ENCODE data around the gene ZNF628. TPM values are rescaled to one million over a fixed set of nuclear protein-coding genes. Genes with fewer than 3 reads are reported as not detected.

Gene ZNF628
- total RNA-seq, 1 donor from 2014 or later, result 7.4 TPM

DNA sequence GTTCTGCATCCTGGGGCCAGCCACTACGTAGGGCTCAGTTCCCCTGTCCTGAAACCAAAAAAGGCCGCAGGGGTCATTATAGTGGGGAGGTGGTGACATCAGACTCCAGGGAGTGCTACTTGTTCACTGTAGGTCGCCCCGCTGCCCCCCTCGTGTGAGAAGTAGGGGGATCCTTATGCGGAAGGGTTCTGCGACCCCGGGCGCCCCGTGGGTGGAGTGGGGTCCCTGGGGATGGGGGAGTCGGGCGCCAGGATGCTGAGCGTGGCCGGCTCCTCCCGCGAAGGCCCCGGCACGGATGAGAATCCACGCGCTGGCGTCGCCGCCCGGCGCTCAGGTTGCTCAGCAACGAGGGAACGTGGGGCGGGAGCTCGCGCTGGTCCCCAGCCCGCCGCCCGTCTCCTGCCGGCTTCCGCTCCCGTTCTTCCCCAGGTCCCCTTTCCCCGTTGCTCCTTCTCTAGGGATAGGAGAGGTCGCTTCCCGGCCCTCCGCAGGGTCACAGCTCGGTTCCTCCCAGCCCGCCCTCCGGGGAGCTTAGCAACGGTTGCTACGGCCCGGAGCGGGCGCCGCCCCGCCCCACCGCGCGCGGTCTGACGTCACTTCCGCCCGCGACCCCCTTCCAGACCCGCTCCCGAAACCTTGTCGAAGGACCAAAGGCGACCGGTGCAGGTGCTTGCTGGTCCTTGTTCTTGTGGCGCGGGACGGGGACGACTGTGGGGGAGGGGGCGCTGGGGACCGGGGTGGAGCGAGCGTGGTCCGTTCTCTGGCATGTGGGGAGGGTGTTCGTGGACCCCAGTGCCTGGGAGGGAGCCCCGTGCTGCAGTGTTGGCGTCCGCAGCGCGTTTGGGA lies 8.4 kb downstream of the ZNF628 start, which contains the start of gene NAT14:
TSS of gene NAT14 (plus strand) at position 596 of the 846 bp plus-strand sequence. CDS start 521 bp downstream, outside the sequence.
- peak; percentile 57 for DNase-seq (ENCODE audit: low spot score)

DNA sequence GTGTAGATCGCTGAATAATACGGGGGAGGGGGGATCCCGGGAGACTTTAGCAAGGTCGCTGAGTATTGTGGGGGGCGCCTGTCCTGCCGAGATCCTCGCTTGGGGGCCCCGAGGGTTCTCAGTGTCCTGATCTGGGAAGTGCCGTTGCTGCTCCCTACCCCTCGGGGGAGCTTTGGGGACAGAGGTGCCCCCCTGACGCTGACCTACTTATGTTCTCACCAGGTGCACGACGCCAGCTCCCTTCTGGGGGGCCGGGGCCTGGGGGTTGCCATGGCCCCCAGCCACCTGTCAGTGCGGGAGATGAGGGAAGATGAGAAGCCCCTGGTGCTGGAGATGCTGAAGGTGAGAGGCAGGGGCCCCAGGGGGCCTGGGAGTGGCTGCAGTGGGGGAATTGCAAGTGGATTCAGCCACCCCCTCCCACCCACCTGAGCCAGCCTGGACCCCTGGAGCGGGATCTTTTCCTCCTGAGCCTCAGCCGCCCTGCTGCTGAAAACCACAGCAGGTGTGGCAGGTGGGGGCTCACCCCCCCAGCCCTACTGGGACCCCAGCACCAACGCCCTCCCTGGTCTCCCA lies 9.1 kb downstream of the ZNF628 start:
- DNase-seq (ENCODE audit: low spot score), result peak; percentile 45

DNA sequence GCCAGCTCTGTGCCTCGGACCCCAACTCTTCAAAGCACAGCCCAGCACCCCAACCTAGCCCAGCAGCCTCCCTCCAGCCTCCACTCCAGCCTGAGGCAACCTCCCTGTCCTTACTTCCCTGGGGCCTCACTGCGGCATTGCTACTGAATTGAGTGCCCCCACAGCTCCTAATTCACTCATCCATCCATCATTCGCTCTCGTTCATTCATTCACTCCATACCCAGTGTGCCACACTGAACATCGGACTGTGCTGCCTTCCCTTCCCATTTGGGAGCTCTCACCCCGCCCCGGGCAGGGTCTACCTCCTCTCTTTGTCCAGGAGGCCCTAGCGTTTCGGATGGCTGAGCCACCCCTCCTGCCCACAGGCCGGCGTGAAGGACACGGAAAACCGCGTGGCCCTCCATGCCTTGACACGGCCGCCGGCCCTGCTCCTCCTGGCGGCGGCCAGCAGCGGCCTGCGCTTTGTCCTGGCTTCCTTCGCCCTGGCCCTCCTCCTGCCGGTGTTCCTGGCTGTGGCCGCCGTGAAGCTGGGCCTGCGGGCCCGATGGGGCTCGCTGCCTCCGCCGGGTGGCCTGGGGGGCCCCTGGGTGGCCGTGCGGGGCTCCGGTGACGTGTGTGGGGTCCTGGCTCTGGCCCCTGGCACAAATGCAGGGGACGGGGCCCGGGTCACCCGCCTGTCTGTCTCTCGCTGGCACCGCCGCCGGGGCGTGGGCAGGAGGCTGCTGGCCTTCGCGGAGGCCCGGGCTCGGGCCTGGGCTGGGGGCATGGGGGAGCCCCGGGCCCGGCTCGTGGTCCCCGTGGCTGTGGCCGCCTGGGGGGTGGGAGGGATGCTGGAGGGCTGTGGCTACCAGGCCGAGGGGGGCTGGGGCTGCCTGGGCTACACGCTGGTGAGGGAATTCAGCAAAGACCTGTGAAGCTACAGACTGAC lies 9.9 kb downstream of the ZNF628 start:
- peak; percentile 47 for DNase-seq (ENCODE audit: low spot score)

DNA sequence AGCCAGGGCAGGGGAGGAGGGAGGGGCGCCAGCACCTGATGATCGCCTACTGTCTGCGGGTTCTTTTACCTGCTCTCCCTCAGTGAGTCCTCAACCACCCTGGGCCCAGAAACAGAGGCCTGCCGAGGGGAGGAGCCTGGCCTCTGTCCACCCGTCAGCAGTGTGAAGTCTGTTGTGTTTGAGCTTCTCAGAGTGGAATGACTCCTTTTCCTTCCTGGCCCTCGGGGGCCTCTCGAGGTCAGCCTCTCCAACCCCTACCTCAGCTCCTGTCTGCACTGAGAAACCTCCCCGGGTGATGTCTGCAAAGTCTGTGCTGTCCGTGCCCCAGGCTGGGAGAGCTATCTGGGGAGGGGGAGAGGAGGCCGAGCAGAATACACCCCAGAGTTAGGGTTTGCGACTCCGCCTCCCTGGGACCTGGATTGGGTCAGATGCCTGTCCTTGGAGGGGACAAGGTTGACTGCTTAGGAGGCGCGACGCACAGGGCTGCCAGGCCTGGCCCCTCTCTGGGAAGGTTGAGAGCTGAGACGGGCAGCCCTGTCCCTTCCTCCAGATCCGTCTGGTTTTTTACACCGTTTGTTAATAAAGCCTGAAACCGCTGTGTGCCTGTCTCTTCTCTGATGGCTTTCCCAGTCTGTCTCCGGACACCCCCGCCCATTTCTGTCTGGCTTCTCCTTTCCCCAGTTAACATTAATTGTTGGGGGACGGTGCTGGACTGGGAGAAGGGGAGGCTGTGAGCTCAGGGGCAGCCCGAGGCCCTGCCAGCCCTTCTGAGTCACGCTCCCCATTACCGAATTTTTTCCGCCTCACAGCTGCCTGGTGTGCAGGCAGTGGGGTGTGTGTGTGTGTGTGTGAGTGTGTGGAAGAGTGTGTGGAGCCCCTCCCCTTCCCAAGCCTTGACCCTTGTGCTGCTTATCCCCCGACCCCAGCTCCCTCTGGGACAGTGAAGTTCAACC lies 10.8 kb downstream of the ZNF628 start:
- peak; percentile 73 for DNase-seq (ENCODE audit: low spot score)

DNA sequence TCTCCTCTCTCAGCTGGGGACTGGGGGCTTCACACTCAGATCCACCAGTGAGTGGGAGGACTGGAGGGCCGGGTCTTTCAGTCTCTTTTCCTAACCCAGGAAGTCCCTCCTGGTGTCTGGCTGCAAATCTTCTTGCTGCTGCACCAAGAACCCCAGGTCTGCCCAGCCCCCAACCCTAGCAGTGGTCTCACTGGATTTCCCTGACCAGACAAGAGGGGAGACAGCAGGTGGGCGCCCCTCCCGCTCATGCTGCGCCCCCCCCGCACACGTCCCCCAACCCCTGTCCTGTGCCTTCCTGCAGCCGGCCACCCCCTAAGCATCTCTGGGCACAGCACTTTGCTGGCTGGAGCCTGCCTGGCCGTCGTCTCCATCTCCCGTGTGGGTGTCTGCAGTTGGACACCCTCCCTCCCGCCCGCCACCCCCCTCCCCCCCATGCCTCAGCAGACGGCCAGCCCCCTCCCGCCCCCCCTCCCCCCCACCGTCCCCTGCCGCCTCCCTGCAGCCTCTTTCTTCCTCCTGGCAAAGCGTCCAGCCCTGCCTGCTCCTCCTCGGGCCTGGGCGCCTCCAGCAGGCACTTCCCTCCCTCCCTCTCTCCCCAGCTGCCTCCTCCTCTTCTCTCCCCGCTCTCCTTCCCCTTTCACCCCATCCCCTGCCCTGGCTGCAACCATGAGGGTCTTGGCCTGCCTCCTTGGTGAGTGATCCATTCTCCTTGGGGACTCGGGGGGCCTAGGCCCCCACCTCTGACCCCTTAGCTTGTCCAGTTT lies 11.7 kb downstream of the ZNF628 start, which contains the start of gene SSC5D:
TSS of gene SSC5D (plus strand) at position 513 of the 764 bp plus-strand sequence. CDS start at position 667, 154 bp downstream.
- peak; percentile 51 for DNase-seq (ENCODE audit: low spot score)

DNA sequence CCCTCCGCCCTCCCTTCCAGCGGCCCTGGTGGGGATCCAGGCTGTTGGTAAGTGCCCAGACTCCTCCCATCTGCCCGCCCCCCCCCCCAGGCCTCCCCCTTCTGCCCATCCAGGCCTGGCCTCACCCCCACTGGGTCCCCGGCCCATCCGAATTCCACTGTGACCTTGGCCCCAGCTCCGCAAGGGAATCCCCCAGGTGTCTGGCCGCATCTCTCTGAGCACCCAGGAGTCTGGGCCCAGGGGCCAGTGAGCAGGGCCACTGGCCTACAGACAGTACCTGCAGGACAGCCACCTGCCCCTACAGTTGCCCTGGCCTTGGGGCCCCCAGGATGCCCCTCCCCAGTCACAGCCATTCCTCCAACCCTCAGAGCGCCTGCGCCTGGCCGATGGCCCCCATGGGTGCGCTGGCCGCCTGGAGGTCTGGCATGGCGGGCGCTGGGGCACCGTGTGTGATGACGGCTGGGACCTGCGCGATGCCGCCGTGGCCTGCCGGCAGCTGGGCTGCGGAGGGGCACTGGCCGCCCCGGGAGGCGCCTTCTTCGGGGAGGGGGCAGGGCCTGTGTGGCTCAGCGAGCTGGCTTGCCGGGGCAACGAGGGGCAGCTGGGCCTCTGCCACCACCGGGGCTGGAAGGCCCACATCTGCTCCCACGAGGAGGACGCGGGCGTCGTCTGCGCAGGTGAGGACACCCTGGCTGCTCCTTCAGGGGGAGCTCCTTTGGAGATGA lies 12.7 kb downstream of the ZNF628 start:
- peak; percentile 43 for DNase-seq (ENCODE audit: low spot score)

DNA sequence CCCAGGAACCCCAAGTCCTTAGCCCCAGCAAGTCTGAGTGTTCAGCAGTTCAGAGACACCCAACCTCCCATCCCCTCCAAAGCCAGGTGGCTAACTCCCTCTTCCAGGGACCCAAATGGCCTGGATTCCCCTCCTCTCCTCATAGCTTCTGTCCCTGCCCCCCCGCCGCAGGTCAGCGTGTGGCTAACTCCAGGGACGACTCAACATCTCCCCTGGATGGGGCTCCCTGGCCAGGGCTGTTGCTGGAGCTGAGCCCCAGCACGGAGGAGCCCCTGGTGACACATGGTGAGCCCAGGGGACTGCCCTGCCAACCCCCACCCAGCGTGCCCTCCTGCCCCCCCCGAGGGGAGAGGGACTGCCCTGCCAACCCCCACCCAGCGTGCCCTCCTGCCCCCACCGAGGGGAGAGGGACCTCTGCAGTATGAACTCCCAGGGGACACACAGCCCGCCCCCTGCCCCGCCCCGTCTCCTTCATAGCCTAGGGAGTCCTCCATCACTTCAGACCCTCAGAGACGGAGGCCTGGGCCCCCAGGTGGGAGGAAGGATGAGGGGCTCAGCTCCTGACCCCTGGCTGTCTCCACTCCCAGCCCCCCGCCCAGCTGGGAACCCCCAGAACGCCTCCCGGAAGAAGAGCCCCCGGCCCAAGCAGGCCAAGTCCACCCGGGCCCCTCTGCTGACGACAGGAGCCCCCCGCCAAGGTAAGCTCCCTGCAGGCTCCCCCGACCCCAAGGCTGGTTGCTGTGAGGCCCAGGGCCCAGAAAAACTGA lies 13.5 kb downstream of the ZNF628 start:
- DNase-seq (ENCODE audit: low spot score), result peak; percentile 44

DNA sequence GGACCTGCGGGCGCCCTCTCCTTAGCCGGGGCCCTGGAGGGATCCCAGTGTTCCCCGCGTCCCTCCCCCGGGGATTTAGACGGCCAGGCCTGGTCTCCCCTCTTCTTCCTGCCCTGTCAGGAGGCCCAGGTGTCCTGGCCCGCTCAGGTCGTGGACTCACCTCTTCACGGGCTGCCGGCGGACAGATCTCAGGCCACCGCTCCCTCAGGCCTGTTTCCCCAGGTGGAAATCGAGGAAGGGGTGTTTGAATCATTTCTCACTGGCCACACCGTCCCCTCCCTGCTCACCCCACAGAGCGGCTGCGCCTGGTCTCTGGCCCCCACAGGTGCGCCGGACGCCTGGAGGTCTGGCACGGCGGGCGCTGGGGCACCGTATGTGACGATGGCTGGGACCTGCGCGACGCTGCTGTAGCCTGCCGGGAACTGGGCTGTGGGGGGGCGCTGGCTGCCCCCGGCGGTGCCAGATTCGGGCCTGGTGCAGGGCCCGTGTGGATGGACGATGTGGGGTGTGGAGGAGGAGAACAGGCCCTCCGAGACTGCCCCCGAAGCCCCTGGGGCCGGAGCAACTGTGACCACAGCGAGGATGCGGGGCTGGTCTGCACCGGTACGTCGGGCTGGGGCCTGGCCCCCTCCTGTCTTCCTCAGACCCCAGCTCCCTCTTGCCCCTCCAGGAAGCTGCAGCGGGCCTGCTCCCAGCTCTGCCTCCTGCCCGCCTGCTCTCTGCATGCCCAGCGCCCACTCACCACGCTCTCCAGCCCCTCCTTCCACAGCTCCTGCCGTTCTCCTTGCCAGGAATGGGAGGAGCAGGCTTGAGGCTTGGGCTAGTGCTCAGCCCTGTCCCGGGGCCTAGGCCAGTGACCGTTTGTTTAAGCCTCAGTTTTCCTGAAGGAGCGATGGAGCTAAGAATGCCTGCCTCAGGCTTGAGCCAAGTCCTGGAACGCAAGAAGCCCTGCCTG lies 14.3 kb downstream of the ZNF628 start:
- no peak for DNase-seq (ENCODE audit: low spot score)

DNA sequence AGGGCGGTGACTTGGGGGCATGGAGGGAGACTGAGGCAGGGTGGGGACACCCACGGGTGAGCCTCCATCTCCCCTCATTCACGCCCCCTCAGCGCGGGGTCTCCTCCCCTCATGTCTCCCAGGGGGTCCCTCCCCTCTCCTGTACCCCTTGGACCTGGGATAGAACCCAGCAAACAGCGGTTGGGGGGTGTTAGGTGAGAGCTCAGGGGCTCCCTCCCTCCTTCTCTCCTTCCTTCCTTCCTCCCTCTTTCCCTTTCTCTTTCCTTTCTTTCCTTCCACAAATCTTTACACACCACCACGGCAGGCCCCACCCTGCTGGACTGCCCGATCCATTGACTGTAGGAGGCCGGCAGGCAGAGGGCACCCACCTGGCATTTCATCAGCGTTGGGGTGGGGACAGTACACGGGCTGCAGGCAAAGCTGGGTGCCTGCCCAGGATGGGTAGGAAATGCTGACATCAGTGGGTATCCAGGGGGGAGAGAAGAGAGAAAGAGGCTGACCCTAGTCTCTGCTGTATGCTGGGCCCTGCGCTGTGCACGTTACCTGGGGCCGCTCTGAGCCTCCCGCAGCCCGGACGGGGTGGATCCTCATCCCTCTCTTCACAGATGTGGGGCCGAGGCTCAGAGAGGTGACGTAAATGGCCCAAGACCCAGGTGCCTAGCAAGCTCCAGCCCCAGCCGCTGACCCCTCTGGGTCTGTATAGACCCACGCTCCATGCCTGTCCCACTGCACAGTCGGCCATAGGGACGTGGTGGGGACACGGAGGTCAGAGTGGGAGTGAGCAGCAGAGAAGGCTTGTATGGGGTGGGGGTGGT lies 15.3 kb downstream of the ZNF628 start:
- no peak for DNase-seq (ENCODE audit: low spot score)

DNA sequence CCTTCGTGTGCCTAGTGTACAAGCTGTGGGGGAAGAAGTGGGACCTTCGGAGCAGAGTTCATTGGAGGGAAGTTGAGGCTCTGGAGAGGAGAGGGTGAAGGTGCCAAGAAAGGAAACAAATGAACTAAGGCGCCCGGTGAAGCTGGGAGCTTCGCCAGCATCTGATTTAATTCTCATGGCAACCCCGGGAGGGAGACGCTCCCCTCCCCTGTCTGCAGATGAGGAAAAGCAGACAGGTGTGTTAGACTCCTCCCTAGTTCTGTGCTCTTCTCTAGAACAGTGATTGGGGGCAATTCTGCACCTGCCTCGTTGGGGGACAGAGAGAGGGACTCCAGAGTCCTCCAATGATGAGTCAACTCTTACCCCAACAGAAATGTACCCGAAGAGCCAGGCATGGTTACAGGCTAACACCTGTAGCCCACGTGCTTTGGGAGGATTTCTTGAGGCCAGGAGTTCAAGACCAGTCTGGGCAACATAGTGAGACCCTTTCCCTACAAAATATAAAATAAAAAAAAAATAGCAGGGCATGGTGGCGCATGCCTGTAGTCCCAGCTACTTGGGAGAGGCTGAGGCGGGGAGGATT lies 16.0 kb downstream of the ZNF628 start:
- DNase-seq (ENCODE audit: low spot score), result no peak

DNA sequence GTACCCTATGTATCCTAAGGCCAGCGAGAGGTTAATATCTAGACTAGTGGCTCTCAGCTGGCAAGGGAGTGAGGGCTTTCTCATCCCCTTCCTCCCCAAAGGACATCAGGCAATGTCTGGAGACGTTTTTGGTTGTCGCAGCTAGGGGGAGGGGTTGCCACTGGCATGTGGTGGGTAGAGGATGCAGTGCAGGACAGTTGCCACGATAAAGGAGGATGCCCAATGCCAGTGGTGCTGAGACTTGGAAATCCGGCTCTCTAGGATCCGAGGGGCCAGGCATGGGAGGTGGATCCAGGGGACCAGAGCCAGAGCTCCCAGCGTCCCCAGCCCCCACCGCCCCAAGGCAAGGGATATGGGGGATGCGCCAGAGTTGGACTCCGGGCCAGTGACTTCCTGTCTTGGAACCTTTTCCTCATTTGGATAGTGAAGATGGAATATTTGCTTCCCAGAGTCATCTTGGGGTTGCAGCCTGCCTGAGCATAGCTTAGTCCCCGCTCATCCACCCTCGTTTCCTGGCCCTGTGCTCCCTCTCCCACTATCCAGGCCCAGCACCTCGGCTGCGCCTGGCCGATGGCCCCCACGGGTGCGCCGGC lies 16.7 kb downstream of the ZNF628 start:
- no peak for DNase-seq (ENCODE audit: low spot score)

DNA sequence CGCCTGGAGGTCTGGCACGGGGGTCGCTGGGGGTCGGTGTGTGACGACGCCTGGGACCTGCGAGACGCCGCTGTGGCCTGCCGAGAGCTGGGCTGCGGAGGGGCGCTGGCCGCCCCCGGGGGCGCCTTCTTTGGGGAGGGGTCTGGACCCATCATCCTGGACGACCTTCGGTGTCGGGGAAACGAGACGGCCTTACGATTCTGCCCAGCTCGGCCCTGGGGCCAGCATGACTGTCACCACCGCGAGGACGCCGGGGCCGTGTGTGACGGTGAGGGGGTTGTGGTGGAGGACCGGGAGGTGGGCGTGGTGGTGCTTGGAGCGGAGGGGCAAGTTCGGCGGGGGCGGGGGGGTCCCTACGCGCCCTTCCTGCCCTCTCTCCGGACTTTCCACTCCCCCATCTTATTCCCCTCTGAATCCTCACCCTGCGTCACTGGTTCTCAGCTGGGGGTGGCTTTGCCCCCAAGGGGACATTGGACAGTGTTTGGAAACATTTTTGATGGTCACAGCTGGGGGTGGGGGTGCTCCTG lies 17.3 kb downstream of the ZNF628 start:
- DNase-seq (ENCODE audit: low spot score), result peak; percentile 47

DNA sequence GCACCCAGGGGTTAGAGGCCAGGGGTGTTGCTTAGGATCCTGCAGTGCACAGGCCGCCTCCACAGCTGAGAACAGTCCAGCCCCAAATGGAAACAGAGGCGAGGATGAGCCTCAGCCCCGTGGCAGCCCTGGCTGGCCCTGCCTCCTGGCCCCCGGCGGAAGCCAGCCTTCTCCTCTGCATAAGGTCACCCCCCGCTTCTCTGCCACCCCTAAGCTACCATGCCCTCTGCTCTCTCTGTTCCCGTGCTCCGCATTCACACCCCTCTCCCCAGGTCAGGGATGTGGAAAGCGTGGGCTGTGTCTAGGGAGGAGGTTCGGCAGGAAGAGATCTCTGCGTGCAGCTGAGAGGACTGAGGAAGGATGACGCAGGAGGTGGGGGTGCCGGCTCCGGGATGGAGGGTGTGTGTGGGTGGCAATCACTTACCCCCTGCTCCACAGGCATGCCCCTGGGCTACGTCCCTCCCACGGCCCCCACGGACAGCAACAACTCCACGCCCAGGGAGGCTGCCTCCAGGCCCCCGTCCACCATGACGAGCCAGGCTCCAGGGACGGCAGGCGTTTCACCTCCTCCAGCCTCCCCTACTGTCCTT lies 17.9 kb downstream of the ZNF628 start:
- peak; percentile 53 for DNase-seq (ENCODE audit: low spot score)

DNA sequence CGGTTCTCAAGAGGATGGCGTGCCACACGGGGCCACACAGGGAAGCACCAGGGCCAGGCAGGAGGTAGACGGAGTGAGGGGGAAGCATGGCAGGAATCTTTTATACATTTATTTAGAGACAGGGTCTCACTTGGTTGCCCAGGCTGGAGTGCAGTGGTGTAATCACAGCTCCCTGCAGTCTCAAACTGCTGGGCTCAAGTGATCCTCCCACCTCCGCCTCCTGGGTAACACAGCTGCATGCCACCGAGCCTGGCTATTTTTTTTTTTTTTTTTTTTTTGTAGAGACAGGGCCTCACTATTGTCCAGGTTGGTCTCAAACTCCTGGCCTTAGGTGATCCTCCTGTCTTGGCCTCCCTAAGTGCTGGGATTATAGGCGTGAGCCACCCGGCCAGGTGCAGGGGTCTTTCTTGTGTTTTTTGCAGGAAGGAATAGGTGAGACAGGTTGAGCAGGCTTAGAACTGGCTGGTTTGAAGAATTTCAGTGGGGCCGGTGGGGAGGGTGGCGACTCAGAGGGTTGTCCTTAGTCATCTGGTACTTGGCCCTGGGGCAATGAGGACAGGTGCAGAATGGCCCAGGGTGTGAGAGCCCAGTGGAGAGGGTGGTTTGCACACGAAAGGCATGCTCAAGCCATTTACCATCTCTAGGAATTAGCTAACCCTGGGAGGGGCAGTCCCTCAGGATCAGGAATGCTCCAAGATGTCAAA lies 19.4 kb downstream of the ZNF628 start:
- no peak for DNase-seq (ENCODE audit: low spot score)
